Measurements from ENCODE around the gene ANO6. TPM values are rescaled to one million over a fixed set of nuclear protein-coding genes. Genes with fewer than 3 reads are reported as not detected.
A peak's percentile ranks its signal among the peaks of the same experiment; 100 is the strongest.

Gene ANO6
- total and polyA plus RNA-seq, 8 donors = 4.4 to 78.8 (median 21.9) TPM

DNA sequence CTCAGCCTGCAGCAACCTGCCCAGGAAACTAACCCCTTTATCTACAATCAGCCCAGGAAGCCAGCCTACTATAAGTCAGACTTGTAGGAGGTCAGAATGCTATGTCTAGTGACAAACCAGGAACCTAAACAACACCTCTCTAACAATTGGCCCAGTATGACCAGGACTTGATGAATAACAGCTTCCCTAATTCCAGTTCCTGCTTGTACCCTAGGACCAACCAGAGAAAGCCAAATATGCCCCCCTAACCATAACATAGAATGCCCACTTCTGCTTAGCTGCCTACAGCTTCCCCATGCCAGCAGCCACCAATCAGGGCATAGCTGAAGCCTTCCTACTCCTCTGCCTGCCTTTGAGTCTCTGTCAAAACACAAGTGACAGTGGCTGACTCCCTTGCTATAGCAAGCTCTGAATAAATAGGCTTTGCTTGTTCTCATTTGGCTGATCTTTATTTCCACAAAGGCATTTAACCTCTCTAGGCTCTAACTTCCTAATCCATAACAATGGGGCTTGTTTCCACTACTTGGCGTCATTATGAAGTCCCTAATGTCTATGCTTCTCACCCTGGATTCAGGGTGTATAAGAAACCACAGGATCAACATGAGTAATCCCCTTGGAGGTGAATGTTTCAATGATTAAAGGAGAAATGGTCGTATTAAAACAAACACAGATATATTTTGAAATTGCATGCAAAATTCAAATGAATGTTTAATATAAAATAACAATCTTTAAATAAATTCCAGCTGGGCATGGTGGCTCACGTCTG is 220.2 kb downstream of the ANO6 start:
- Histone ChIP-seq H3K9me3 (peaks cover 0 to 9% (median 6%) of the 10 kb centered on the region in 4 donors), H3K4me3 (no peak overlapping the region), H3K4me1 (no peaks in the 10 kb centered on the region), H3K27ac (no peak overlapping the region), H3K36me3 (peaks cover 2 to 19% (median 7%) of the 10 kb centered on the region in 4 donors), H3K27me3 (no peaks in the 10 kb centered on the region)
- WGBS, 5 donors = 70 to 82% (median 81%) methylated on average over 3 of the region's 3 CpGs
- intact Hi-C loops (cut with DNase I; ENCODE audit: low total_unique reads) = no loop called here
- no peak for TF ChIP-seq POLR2A (IDR thresholded peaks at IDR 0.05)
- DNase-seq = peak in 1 of 2 donors; percentile 16

DNA sequence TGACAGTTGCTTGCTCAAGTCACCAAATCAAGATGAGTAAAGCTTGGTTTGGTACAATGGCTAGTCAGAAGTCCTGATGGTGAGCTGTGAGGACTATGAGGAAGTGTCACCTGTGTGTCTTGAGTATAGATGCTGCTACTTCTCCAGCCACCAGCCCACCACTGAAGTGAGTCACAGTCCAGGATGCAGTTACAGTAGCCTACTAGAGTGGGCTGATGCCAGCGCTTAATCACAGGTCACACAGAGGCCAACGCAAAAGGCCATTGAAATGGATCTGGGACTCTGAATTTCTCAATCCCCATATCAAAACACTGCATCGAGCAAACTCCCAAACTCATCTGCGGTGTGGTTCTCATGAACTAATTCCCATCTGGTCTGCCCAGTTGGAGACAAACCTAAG is 223.1 kb downstream of the ANO6 start:
- no peaks in the 10 kb centered on the region for H3K27me3 ChIP-seq
- peaks cover 4 to 29% (median 18%) of the 10 kb centered on the region in 4 donors for H3K9me3 ChIP-seq
- no peaks in the 10 kb centered on the region for H3K4me1 ChIP-seq
- no peak overlapping the region for H3K27ac ChIP-seq
- no peak for DNase-seq
- WGBS, 5 donors = 68 to 95% (median 91%) methylated on average over 4 of the region's 4 CpGs
- no peak for TF ChIP-seq POLR2A (IDR thresholded peaks at IDR 0.05)
- no peak for TF ChIP-seq POLR2AphosphoS5 (IDR thresholded peaks at IDR 0.05)
- TF ChIP-seq, protein P1, sequence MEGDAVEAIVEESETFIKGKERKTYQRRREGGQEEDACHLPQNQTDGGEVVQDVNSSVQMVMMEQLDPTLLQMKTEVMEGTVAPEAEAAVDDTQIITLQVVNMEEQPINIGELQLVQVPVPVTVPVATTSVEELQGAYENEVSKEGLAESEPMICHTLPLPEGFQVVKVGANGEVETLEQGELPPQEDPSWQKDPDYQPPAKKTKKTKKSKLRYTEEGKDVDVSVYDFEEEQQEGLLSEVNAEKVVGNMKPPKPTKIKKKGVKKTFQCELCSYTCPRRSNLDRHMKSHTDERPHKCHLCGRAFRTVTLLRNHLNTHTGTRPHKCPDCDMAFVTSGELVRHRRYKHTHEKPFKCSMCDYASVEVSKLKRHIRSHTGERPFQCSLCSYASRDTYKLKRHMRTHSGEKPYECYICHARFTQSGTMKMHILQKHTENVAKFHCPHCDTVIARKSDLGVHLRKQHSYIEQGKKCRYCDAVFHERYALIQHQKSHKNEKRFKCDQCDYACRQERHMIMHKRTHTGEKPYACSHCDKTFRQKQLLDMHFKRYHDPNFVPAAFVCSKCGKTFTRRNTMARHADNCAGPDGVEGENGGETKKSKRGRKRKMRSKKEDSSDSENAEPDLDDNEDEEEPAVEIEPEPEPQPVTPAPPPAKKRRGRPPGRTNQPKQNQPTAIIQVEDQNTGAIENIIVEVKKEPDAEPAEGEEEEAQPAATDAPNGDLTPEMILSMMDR (IDR thresholded peaks at IDR 0.05) = no peak
- TF ChIP-seq EP300 (IDR thresholded peaks at IDR 0.05) = no peak
- H3K36me3 ChIP-seq = no peaks in the 10 kb centered on the region
- intact Hi-C loops (cut with DNase I; ENCODE audit: low total_unique reads) = no loop called here
- H3K4me3 ChIP-seq = no peak overlapping the region

DNA sequence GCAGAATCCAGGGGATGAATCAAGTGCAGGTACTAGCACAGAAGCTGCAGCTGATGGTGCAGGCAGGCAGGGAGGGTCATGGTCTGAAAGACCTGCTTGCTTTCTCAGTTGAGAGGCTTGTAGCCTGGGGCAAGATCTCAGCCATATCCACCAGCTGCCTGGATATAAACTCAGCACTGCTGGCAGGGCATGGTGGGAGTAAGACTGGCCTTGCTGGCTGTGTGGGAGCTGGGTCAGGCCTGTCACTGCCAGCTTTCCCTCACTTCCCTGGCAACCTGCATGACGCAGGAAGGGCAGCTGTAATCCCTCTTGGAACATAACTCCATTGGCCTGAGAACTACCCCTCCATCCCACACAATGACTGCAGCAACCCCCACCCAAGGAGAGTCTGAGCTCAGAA is 230.1 kb downstream of the ANO6 start:
- Histone ChIP-seq H3K27me3 (no peaks in the 10 kb centered on the region), H3K4me1 (no peaks in the 10 kb centered on the region), H3K9me3 (peaks cover 1 to 38% (median 26%) of the 10 kb centered on the region in 4 donors), H3K4me3 (no peak overlapping the region), H3K27ac (no peak overlapping the region), H3K36me3 (no peaks in the 10 kb centered on the region)
- 67 to 100% (median 80%) methylated on average over 1 of the region's 1 CpG; no CpG with 5 or more reads in 1 of the 5 donors for WGBS, 5 donors
- no peak for DNase-seq
- intact Hi-C loops (cut with DNase I; ENCODE audit: low total_unique reads) = no loop called here
- TF ChIP-seq EP300 (IDR thresholded peaks at IDR 0.05) (no peak), POLR2A (IDR thresholded peaks at IDR 0.05) (no peak), POLR2AphosphoS5 (IDR thresholded peaks at IDR 0.05) (no peak)
- TF ChIP-seq, protein P1 (IDR thresholded peaks at IDR 0.05) = no peak

DNA sequence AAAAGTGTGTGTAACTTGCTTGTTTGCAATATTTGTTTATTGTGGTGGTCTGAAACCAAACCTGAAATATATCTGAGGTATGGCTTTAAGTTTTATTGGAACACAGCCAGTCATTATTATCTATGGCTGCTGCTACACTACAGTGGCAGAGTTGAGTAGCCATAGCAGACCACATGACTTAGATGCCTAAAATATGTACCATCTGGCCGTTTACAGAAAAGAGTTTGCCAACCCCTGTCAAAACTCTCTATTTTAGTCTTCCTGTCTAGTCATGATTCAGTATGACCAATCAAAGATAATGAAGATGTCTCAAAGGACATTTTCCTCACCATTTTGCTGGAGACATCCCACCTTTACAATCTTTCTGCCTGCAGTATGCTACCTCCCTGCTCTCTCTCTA is 242.3 kb downstream of the ANO6 start:
- H3K36me3 ChIP-seq = no peaks in the 10 kb centered on the region
- no peaks in the 10 kb centered on the region for H3K4me1 ChIP-seq
- no peak for TF ChIP-seq EP300 (IDR thresholded peaks at IDR 0.05)
- TF ChIP-seq, protein P1 (IDR thresholded peaks at IDR 0.05) = no peak
- no peak for TF ChIP-seq POLR2A (IDR thresholded peaks at IDR 0.05)
- TF ChIP-seq POLR2AphosphoS5 (IDR thresholded peaks at IDR 0.05) = no peak
- intact Hi-C loops (cut with DNase I; ENCODE audit: low total_unique reads) = no loop called here
- 13 to 53% (median 45%) methylated on average over 1 of the region's 1 CpG for WGBS, 5 donors
- no peak overlapping the region for H3K27ac ChIP-seq
- no peaks in the 10 kb centered on the region for H3K27me3 ChIP-seq
- no peaks in the 10 kb centered on the region for H3K9me3 ChIP-seq
- H3K4me3 ChIP-seq = no peak overlapping the region
- no peak for DNase-seq
